Smooth muscle cell of the brain vasculature (primary cell): ENCODE results near the gene STK24.
A peak's percentile ranks its signal among the peaks of the same experiment; 100 is the strongest.

Source experiments
- DNase-seq: peaks from one replicate; pipeline ENCODE4 v3.0.0-alpha.2; 2012; ENCODE audit warnings: low read depth, low spot score

Gene STK24

DNA sequence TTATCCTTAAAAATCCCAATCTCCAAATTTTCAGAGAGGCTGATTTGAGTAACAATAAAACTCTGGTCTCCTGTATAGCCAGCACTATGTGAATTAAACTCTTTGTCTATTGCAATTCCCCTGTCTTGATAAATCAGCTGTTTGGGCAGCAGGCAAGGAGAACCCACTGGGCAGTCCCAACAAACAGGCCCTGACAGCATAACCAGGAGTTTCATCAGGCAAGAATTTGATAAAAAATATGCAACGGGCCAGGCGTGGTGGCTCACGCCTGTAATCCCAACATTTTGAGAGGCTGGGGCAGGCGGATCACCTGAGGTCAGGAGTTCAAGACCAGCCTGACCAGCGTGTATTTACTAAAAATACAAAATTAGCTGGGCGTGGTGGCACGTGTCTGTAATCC is 42.1 kb downstream of the STK24 start:
- no peak for DNase-seq

DNA sequence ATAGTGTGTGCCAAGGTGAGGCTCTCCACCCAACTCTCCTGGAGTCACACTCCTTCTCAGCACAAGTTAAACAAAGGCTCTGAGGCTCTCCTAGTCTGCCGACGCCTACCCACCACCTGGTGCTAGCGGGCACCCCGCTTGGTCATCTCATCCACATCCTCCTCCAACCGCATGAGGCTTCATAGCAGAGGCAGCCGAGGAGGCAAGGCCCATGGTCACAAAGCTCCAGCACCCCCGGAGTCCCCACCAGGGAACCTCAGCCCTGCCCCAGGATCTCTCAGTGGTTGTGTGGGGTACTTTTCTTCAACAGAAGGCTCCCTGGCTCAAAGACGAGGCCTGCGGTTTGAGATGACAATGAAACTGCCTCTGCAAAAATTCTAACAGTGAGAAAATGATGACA is 43.0 kb downstream of the STK24 start:
- no peak for DNase-seq

DNA sequence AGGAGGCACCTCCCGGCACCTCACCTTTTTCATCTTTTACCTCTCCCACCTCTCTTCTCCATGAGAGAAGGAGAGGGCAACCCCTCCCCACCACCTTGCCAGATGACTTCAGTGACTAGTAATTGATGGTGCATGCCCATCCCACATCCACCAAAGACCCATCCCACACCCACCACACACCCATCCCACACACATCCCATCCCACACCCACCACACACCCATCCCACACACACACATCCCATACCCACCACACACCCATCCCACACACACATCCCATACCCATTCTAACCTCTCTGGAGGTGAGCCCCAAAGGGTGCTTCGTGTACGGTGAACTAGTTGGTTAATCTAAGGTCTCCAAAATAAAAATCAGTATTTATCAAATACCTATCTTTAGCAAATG is 44.7 kb downstream of the STK24 start:
- no peak for DNase-seq

DNA sequence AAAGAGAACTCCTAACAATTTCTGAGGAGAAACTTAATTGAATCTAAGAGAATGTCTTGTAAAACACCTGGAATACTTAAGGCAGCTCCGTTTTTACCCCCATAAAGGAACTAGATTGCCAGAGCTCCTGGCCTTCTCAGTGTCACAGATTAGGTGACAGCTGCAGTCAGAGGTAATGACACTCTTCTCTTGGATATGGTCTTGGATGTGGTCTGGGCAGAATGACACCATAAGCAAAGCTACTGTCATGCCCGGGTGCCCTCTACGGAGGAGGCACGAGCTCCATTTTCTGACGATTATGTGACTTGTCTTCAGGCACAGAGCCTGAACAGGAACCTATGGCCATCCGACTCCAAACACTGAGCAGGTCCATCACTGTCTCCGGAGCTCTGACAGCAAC is 46.7 kb downstream of the STK24 start:
- no peak for DNase-seq

DNA sequence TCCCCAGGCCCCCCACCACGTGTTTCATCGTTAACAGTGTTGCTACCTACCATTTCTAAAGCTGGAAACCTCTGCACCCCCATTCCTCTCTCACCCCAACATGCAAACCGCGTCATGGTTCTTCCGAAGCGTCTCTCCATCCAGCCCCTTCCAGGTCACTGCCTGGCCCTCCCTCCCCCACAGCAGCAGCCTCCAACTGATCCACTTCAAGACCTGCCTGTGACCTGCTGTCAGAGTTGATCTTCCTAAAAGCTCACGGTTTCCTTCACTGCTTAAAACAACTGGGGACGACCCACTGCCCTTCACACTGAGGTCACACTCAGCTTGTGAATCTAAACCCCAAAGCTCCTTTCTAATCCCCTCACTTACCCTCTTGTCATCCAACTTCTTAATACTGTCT is 47.7 kb downstream of the STK24 start:
- DNase-seq = no peak

DNA sequence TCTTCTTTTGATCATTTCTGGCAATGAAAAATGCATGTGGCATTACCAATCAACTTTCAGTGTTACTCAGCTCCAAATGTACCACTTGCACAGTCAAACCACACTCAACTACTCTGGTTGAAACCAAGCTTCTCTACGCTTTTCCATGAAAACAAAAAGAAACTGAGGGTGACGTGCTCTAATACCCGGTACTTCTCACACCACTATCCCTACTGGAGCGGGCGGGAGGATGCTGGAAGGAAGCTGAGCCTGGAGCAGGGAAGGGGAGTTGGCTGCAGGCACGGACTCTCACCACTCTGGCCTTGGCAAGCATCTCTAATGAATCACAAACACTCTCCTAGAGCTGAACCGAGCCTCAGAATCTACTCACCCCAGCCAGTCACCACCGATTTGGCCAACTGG is 48.2 kb downstream of the STK24 start:
- DNase-seq = no peak

DNA sequence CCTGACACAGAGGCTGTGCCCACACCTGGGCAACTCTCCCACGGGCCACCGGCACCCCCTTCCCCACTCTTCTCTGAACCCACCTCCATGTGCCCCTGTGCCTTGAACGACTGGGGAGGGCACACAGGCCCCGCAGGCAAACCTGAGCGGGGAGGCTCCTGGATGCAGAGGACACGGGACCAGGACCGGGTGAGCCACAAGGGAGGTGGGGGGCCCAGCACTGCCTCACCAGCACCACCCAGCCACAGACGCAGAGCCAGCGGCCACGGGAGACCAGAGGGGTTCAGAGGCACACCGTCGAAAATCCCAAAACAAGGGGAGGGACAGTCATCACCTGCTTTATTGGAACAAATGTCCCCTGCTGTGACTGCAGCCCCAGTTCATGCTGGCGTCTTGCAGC is 49.4 kb downstream of the STK24 start:
- no peak for DNase-seq

DNA sequence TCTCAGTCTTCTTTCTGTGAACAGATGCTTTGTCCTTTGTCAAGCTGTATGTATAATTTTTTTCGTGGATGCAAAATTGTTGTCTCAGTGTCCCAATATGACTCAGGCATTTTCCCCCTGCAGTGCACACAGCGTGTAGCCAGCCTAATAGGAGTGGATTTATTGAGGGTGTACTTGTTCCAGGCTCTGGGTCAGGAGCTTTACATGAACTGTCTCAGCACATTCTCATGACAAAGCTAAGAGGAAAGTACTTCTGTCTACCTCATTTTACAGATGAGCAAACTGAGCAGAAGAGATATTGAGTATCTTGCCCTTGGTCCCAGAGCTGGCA is 50.8 kb downstream of the STK24 start:
- DNase-seq = peak; percentile 61

DNA sequence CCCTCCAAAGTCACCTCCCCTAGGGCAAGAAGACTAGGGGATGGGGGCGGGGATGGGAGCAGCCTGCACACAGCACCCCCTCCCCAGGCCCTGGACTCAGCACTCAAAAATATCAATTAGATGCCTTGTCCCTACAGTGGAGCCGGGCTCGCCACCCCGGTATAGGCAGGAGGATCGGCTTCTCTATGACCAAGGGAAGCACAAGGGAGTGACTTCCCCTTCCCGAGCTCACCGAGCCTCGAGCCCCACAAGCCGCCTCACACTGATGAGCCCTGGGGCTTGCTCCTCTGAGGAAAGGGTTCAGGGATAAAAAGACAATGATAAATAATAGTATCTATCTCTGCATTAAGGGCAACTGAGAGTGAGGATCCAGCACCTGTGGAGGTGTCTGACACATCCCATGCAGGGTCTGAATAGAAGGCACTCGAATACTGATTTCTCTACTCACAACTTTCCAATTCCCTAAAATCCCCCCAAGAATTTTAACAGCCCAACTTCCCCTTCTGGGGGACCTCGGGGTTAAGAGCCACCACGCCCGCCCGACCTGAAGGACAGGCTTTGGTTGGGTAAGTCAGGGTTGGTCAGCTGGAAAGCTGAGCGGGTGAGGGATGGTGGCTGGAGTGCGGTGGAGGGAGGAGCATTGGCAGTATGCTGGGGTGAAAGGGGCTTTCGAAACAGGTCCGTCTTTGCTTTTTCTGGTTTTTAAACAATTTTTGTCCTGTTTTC is 51.3 kb downstream of the STK24 start:
- no peak for DNase-seq

DNA sequence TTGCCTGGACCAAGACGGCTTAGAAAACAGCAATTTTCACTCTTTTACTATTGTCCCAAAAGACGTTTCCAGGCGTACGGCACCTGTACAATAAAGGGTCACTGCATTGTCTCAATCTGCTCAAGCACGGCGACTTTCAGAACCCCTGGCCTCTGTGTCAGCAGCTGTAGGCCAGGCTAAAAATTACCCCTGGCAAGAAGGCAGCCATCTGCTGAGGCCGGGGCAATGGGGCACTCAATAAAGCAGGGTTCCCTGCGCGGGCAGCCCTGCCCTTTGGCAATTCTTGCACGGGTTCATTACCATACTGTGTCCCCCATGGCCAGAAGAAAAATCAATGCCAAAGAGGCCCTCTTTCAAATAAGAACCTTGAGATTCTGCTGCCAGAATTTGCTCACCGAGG is 52.1 kb downstream of the STK24 start:
- DNase-seq = no peak

DNA sequence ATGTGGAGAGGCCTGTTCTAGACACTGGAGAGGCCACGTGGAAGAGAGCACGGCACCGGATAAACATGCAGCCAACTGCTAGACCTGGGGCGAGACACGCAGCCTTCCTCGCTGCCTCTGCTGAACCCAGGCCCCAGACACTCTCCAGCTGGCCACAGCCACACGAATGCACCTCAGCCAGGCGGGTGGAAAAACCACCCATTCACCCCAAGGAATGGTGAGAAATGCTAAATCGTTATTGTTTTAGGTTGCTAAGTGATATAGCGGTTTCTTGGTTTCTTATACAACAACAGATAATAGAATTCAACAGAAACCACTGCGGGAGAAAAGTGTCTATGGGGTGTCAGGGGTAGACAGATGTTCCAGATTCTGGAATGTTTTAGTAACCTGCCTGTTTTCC is 52.5 kb downstream of the STK24 start:
- no peak for DNase-seq

DNA sequence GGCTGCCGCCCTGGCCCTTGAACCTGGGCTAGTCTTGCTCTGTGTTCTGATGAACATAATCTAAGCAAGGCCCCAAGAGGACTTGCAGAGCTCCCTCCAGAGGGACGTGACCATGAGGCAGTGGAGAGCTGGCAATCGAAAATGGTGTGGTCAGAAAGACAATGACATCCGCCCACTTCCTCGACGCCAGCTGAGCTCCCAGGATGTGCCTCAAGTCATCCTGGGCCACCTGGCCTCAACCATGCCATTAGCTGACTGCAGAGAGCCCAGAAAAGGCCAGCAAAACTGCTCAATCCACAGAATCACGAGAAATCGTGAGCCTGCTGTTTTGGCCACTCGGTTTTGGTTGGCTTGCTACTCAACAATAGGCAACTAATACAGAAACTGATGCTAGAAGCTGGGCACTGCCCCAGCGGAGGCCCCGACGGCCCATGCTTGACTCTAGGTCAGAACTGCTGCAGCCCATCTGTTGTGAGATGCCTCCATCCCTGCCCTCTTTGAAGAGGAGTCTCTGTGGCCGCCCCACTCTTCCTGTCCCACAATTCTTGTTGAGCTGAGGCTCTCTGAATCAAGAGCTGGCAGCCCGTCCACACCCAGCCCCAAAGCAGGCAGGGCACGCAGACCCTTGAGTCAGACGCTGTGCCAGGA is 53.3 kb downstream of the STK24 start:
- no peak for DNase-seq

DNA sequence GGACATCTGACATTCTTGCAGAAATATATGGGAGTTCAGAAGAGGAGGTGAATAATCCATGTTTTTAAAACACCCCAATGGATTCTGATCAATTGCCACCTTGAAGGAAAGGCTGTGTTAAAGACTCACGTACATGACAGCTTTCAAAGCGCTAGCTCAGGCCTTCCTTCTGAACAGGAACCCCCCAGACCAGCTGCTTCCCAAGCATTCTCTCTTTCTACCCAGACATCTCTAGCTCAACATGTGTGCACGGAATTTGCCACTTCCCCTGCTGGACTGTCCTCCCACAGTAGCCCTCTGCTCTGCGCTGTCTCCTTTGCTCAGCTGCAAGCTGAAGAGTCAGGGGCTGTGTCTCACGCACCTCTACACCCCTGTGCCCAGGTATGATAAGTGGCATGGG is 54.5 kb downstream of the STK24 start:
- no peak for DNase-seq

DNA sequence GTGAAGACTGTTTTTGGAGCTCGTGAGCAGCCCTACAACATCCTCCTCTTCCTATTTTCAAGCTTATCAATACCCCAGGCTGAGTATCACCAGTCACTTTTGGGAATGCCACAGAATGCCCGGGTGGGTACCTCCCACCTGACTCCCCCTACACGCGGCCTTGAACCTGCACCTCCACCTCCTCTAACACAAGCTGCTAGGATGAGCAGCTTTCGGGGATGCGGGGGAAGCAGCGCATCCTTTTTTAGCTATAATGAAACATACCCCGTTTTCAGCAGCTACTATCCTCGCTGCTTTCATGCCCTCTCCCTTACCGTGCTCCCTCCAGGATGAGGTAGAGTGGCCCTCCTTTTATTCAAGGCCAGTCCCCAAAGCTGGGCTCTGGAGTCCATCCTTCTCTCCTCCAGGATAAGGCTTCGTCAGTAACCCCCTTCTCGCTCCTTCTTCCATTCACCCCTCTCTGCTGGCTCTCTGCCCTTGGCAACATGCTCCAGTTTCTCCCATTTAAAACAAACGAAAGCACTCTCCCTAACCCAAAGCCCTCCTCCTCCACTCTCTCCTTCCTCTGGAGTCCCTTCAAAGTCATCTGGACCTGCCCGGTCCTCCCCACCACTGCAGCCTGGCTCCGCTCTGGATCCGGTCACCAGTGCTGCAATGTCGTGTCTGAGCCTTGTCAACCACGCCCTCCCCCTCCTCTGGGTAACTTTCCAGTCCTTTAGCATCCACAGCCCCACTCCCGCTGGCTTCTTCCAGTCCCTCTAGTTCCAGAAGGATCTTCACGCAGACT is 55.3 kb downstream of the STK24 start:
- DNase-seq = no peak

DNA sequence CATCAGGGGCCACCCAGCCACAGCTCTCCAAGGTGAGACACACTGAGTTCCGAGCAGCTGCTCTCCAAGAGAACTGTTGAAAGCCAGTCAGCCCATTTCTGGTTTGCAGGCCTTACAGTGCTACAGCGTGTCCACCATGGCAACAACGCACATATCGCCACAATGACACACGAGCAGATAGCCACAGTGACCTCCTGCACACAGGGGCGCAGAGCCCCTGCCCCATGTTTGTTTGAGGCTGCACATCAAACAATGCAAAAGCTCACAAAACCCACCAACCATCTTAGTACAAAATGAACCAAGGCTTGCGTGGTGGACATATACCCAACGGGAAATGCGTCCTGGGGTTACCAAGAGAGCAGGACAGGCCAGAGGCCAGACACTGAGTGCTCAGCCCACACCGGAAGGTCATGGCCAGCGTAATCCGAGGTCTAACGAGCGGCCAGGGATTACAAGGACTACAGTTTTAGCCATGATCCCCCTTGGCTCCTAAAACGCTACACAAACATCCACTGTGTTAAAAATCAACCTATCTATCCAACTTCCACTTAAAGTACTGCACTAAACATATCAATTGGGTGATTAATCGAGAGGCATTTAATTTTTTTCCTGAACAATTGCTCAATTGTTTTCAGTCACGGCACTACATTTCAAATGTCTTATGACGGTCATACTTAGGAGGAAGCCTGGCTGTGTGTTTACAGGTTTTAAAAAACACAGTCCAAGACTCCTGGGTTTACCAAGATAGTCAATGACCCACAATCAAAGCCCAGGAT is 56.0 kb downstream of the STK24 start:
- DNase-seq = no peak

DNA sequence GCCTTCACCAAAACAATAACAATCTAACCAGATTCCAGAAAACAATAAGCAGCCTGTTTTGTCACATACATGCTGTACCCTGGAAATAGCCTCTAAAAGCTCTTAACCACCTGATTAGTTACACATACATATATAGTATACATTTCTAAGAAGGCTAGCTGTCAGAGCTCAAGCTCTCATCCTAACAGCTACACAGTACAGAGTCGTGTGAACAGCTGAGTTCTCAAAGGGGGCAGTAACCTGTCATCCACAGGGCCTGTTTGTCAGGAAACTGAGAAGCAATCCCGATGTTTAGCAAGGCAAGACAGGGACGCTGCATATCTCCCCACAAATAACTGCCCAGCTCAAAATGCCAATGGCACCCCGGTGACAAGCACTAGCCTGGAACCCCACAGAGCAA is 56.9 kb downstream of the STK24 start:
- DNase-seq = no peak

DNA sequence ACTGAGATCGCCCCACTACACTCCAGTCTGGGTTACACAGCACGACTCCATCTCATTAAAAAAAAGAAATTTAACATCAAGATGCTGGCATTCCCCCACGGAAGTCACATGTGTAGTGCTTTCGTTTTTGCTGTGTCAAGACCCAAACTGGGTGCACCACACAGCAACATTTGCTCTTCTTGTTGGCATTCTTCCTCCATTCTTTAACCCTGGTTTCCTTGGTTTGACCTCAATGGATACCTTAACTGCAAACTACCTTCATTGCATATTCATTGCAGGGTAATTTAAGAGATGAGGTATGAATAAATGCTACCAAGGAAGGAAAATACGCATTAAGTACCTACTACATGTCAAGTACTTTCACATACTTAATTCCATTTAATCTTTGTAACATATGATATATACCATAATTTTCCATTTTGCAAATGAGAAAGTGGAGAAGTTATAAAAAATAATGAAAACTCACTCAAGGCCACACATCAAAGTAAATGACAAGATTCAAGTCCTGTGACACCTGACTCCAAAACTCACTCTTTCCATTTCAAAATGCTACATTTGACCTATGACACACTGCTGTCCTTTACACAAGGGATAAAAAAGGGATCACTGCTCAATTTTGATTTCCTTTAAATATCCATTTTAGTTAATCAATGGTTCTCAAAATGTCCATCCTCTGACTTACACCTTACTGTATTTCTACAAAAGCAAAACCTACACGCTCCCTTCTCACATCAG is 59.2 kb downstream of the STK24 start:
- DNase-seq = no peak

DNA sequence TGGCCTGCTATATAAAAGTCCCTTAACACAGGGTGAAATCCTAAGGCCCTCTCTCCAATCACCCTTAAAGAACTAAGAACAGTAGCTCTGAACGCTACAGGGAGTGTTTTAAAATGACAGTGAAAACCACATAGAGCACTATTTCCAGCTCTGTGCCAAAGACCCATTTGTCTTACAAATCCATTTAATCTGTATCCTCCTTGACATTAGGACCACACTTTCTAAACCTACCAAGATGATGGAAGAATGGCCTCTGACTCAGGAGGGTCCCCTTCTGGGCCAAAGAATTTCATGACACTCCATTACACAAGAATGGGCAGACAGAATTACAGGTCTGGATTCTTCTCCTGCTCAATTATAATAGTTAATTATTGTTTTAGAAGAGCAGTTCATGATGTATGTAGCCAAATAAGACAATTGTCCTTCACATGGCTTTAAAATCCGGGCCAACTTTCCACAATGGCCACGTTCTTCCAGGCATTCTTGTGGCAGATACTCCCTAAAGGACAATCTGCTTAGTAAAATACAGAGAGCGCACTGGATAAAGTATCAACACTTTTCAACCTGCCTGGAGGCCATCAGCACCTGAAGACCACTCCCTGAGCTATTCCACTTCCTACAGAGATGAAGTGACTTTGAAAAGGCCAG is 61.0 kb downstream of the STK24 start:
- DNase-seq = no peak

DNA sequence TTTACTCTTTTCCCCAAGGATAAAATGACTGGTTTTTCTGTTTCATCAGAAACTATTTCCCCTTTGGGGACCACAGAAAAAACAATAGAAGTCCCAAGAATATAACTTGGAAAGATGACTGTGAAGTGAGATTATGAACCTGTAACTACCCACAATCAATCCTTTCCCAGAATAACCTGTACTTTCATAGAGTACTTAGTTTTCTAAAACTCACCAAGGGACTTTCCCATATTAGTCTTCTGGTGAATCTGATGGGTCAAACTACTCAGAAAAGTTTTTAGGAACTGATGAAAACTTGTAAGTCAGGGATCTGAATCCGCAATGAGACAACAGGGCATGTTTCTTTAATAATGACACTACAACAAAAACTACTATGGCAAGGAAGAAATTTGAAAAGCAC is 62.6 kb downstream of the STK24 start:
- DNase-seq = no peak

DNA sequence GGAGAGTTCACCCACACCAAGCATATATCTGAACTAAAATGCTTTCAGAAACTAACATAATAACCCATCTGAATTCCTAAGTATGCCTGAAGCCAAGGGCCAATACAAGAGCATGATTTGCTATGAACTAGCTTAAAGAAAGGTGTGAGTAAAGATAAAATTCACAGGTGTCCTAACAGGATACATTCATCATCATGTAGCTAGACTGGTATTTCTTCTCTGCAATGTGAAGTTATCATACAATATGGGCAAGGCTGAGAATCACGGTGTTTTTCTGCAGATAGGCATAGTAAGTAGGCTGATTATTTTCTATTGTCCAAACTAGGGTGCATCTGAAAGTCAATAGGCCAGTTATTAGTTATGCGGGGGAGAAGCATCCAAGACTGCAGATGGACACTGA is 63.1 kb downstream of the STK24 start:
- DNase-seq = no peak
